Measurements from ENCODE around the gene ABL1.
"Not testable (repeated sequence)": the region's sequence is repeated elsewhere in the genome, so short reads cannot be mapped to it uniquely, and the experiment has no call there.

The ABL1 gene

GRCh38 chr9:130847306-130848217, 12.5 kb downstream of the ABL1 start:
- in situ Hi-C loops (cut with MboI; ENCODE audit: low sequenced_read_pairs), result no loop called here

GRCh38 chr9:130848514-130848913, 13.5 kb downstream of the ABL1 start:
- in situ Hi-C loops (cut with MboI; ENCODE audit: low sequenced_read_pairs), result not testable (repeated sequence)

- in situ Hi-C loops (cut with MboI; ENCODE audit: low sequenced_read_pairs), result no loop called here
Observed at GRCh38 chr9:130849356-130849755, 14.3 kb downstream of the ABL1 start.

- in situ Hi-C loops (cut with MboI; ENCODE audit: low sequenced_read_pairs), result no loop called here
Observed at GRCh38 chr9:130852801-130853200, 17.7 kb downstream of the ABL1 start.

- in situ Hi-C loops (cut with MboI; ENCODE audit: low sequenced_read_pairs), result no loop called here
Observed at GRCh38 chr9:130854092-130854491, 19.0 kb downstream of the ABL1 start.

GRCh38 chr9:130854835-130855234, 19.8 kb downstream of the ABL1 start:
- in situ Hi-C loops (cut with MboI; ENCODE audit: low sequenced_read_pairs), result no loop called here

GRCh38 chr9:130856474-130856873, 21.4 kb downstream of the ABL1 start:
- in situ Hi-C loops (cut with MboI; ENCODE audit: low sequenced_read_pairs), result no loop called here

- in situ Hi-C loops (cut with MboI; ENCODE audit: low sequenced_read_pairs), result no loop called here
Observed at GRCh38 chr9:130857864-130858738, 23.0 kb downstream of the ABL1 start.

GRCh38 chr9:130858739-130859705, 24.0 kb downstream of the ABL1 start:
- in situ Hi-C loops (cut with MboI; ENCODE audit: low sequenced_read_pairs), result no loop called here

GRCh38 chr9:130860458-130861316, 25.6 kb downstream of the ABL1 start:
- in situ Hi-C loops (cut with MboI; ENCODE audit: low sequenced_read_pairs), result loop anchor here (10.0 kb wide), 1 partner anchor 156 kb away; no protein-coding TSS in a partner anchor

- in situ Hi-C loops (cut with MboI; ENCODE audit: low sequenced_read_pairs), result loop anchor here (10.0 kb wide), 1 partner anchor 157 kb away; no protein-coding TSS in a partner anchor
Observed at GRCh38 chr9:130861372-130862180, 26.5 kb downstream of the ABL1 start.

GRCh38 chr9:130862217-130862616, 27.2 kb downstream of the ABL1 start:
- in situ Hi-C loops (cut with MboI; ENCODE audit: low sequenced_read_pairs), result loop anchor here (10.0 kb wide), 1 partner anchor 157 kb away; no protein-coding TSS in a partner anchor

- in situ Hi-C loops (cut with MboI; ENCODE audit: low sequenced_read_pairs), result loop anchor here (10.0 kb wide), 1 partner anchor 158 kb away; no protein-coding TSS in a partner anchor
Observed at GRCh38 chr9:130862747-130863146, 27.7 kb downstream of the ABL1 start.

- in situ Hi-C loops (cut with MboI; ENCODE audit: low sequenced_read_pairs), result loop anchor here (10.0 kb wide), 1 partner anchor 160 kb away; no protein-coding TSS in a partner anchor
Observed at GRCh38 chr9:130864541-130864940, 29.5 kb downstream of the ABL1 start.

- in situ Hi-C loops (cut with MboI; ENCODE audit: low sequenced_read_pairs), result loop anchor here (10.0 kb wide), 1 partner anchor 161 kb away; no protein-coding TSS in a partner anchor
Observed at GRCh38 chr9:130865921-130866320, 30.9 kb downstream of the ABL1 start.

GRCh38 chr9:130866474-130866965, 31.5 kb downstream of the ABL1 start:
- in situ Hi-C loops (cut with MboI; ENCODE audit: low sequenced_read_pairs), result loop anchor here (10.0 kb wide), 1 partner anchor 162 kb away; no protein-coding TSS in a partner anchor

- in situ Hi-C loops (cut with MboI; ENCODE audit: low sequenced_read_pairs), result loop anchor here (10.0 kb wide), 1 partner anchor 163 kb away; no protein-coding TSS in a partner anchor
Observed at GRCh38 chr9:130867556-130867955, 32.5 kb downstream of the ABL1 start.

GRCh38 chr9:130868230-130868629, 33.2 kb downstream of the ABL1 start:
- in situ Hi-C loops (cut with MboI; ENCODE audit: low sequenced_read_pairs), result loop anchor here (10.0 kb wide), 1 partner anchor 163 kb away; no protein-coding TSS in a partner anchor
